GM19397 (cell line): Measurements from ENCODE around the gene MYO7A.

ENCODE experiments used
- ATAC-seq: cut with Tn5 transposase; IDR thresholded peaks from one replicate; pipeline ENCODE4 v1.9.1; 2021; ENCODE audit warnings: mild to moderate bottlenecking, moderate library complexity; ENCODE audit not compliant: unreplicated experiment

MYO7A gene

GRCh38 chr11:77126861-77127234 lies 1.2 kb upstream of the MYO7A start:
- no peak for ATAC-seq

GRCh38 chr11:77127235-77127911 lies 673 bp upstream of the MYO7A start:
- ATAC-seq = no peak

- no peak for ATAC-seq
Measured at GRCh38 chr11:77129069-77129841, 1.2 kb downstream of the MYO7A start.

- no peak for ATAC-seq
Measured at GRCh38 chr11:77129842-77130756, 2.1 kb downstream of the MYO7A start.

- ATAC-seq = no peak
Measured at GRCh38 chr11:77130763-77131513, 2.9 kb downstream of the MYO7A start.

- ATAC-seq = no peak
Measured at GRCh38 chr11:77131560-77131959, 3.5 kb downstream of the MYO7A start.

GRCh38 chr11:77135069-77135468 lies 7.0 kb downstream of the MYO7A start:
- ATAC-seq = no peak

GRCh38 chr11:77136074-77136473 lies 8.0 kb downstream of the MYO7A start:
- ATAC-seq = no peak

- no peak for ATAC-seq
Measured at GRCh38 chr11:77136784-77137420, 8.9 kb downstream of the MYO7A start.

- no peak for ATAC-seq
Measured at GRCh38 chr11:77137421-77137820, 9.4 kb downstream of the MYO7A start.

GRCh38 chr11:77138106-77138649 lies 10.1 kb downstream of the MYO7A start:
- ATAC-seq = no peak

GRCh38 chr11:77139201-77139600 lies 11.2 kb downstream of the MYO7A start:
- no peak for ATAC-seq

GRCh38 chr11:77140231-77140851 lies 12.3 kb downstream of the MYO7A start:
- ATAC-seq = no peak

- no peak for ATAC-seq
Measured at GRCh38 chr11:77141034-77141433, 13.0 kb downstream of the MYO7A start.

GRCh38 chr11:77141475-77141874 lies 13.4 kb downstream of the MYO7A start:
- ATAC-seq = no peak

- no peak for ATAC-seq
Measured at GRCh38 chr11:77142091-77142975, 14.3 kb downstream of the MYO7A start.

- no peak for ATAC-seq
Measured at GRCh38 chr11:77143405-77144020, 15.5 kb downstream of the MYO7A start.

- no peak for ATAC-seq
Measured at GRCh38 chr11:77144196-77144856, 16.3 kb downstream of the MYO7A start.
